RWPE2 (cell line): ENCODE measurements around the gene CD6.

Experiments used
- ATAC-seq: fragments of 200-7000 bp; cut with Tn5 transposase; 3 replicates; pipeline ENCODE4 v1.9.1; 2021; ENCODE audit warnings: low read depth
- DNase-seq: peaks from one replicate; pipeline ENCODE4 v3.0.0-alpha.2; 2020; ENCODE audit warnings: low spot score
- H3K27ac ChIP-seq: fragments of 450-650 bp; 2 replicates; pipeline ENCODE4 v1.5.1; 2017; ENCODE audit warnings: mild to moderate bottlenecking; ENCODE audit not compliant: poor library complexity, severe bottlenecking
- H3K27me3 ChIP-seq: fragments of 250-450 bp; sonication (Bioruptor Pico); 2 replicates; pipeline ENCODE4 v1.5.1; 2021; ENCODE audit warnings: mild to moderate bottlenecking, moderate library complexity; ENCODE audit not compliant: insufficient read depth, poor library complexity, severe bottlenecking
- H3K36me3 ChIP-seq: fragments of 250-450 bp; sonication (Bioruptor Pico); 2 replicates; pipeline ENCODE4 v1.5.1; 2020; ENCODE audit warnings: low read depth, mild to moderate bottlenecking, moderate library complexity
- H3K4me1 ChIP-seq: fragments of 250-450 bp; sonication (Bioruptor Pico); 2 replicates; pipeline ENCODE4 v1.5.1; 2021; ENCODE audit warnings: mild to moderate bottlenecking, moderate library complexity; ENCODE audit not compliant: insufficient read depth, poor library complexity, severe bottlenecking
- H3K4me3 ChIP-seq: fragments of 250-450 bp; sonication (Bioruptor Pico); 2 replicates; pipeline ENCODE4 v1.5.1; 2021; ENCODE audit warnings: mild to moderate bottlenecking, moderate library complexity; ENCODE audit not compliant: severe bottlenecking
- H3K9me3 ChIP-seq: fragments of 250-450 bp; sonication (Bioruptor Pico); 2 replicates; pipeline ENCODE4 v1.5.1; 2021; ENCODE audit warnings: mild to moderate bottlenecking, moderate library complexity; ENCODE audit not compliant: severe bottlenecking
- TF ChIP-seq, protein P1 (sequence below): fragments of 450-650 bp; IDR thresholded peaks from one replicate; pipeline ENCODE4 v1.5.1; 2017; ENCODE audit warnings: mild to moderate bottlenecking, moderate library complexity; ENCODE audit not compliant: poor library complexity, severe bottlenecking

Gene CD6

GRCh38 chr11:60937811-60938210, 33.7 kb upstream of the CD6 start:
- no peak for DNase-seq
- Histone ChIP-seq H3K9me3 (no peaks in the 10 kb centered on the region), H3K27me3 (no peaks in the 10 kb centered on the region), H3K27ac (no peak overlapping the region), H3K4me1 (no peaks in the 10 kb centered on the region), H3K4me3 (no peak overlapping the region), H3K36me3 (no peaks in the 10 kb centered on the region)
- TF ChIP-seq, protein P1, sequence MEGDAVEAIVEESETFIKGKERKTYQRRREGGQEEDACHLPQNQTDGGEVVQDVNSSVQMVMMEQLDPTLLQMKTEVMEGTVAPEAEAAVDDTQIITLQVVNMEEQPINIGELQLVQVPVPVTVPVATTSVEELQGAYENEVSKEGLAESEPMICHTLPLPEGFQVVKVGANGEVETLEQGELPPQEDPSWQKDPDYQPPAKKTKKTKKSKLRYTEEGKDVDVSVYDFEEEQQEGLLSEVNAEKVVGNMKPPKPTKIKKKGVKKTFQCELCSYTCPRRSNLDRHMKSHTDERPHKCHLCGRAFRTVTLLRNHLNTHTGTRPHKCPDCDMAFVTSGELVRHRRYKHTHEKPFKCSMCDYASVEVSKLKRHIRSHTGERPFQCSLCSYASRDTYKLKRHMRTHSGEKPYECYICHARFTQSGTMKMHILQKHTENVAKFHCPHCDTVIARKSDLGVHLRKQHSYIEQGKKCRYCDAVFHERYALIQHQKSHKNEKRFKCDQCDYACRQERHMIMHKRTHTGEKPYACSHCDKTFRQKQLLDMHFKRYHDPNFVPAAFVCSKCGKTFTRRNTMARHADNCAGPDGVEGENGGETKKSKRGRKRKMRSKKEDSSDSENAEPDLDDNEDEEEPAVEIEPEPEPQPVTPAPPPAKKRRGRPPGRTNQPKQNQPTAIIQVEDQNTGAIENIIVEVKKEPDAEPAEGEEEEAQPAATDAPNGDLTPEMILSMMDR, result no peak
- no peak for ATAC-seq

GRCh38 chr11:60938500-60938899, 33.0 kb upstream of the CD6 start:
- Histone ChIP-seq H3K27me3 (no peaks in the 10 kb centered on the region), H3K9me3 (no peaks in the 10 kb centered on the region), H3K4me1 (no peaks in the 10 kb centered on the region), H3K4me3 (no peak overlapping the region), H3K36me3 (no peaks in the 10 kb centered on the region), H3K27ac (no peak overlapping the region)
- TF ChIP-seq, protein P1, result no peak
- DNase-seq, result no peak
- ATAC-seq, result peak; percentile 24; the same call in 1 of the 3 replicates

DNA sequence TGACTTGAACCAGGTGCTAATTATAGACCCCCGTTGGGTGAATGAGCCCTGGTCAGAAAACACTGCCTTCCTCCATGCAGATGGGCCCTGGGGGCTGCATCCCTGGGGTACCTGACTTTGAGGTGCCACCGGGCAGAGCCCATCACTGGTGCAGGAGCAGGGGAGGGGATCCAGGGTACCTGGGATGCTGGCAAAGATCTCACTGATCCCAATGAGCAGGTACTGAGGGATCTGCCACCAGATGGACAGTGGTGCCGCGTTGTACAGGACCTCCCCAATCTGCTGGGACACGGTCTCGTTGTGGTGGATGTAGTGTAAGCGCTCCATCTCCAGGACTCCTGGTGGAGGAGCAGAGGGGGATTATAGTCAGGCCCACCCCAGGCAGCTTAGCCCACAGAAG, 32.2 kb upstream of the CD6 start:
- no peak for DNase-seq
- TF ChIP-seq, protein P1, result no peak
- H3K4me1 ChIP-seq, result no peaks in the 10 kb centered on the region
- no peaks in the 10 kb centered on the region for H3K9me3 ChIP-seq
- H3K4me3 ChIP-seq, result no peak overlapping the region
- ATAC-seq, result no peak
- H3K36me3 ChIP-seq, result no peaks in the 10 kb centered on the region
- H3K27ac ChIP-seq, result no peak overlapping the region
- no peaks in the 10 kb centered on the region for H3K27me3 ChIP-seq

DNA sequence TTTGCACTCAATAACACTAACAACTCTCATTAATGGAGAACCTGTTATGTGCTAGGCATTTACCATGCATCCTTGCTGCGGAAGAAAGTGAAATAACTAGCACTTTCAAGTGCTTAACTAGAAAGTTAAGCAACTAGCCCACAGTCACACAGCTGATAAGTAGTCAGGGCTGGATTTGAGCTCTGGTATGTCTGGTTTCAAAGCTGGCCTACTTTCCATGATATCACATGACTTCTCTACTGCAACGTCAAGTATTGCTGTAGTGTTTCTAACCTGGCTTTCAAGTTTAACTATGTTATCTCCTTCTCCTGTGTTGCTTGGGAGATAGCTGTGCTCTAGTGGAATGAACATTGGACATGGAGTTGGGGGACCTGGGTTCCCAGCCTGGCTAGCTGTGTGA, 31.6 kb upstream of the CD6 start:
- Histone ChIP-seq H3K4me3 (no peak overlapping the region), H3K27ac (no peak overlapping the region), H3K27me3 (no peaks in the 10 kb centered on the region), H3K4me1 (no peaks in the 10 kb centered on the region), H3K36me3 (no peaks in the 10 kb centered on the region), H3K9me3 (no peaks in the 10 kb centered on the region)
- no peak for DNase-seq
- ATAC-seq, result no peak
- TF ChIP-seq, protein P1, result no peak

- TF ChIP-seq, protein P1, result no peak
- no peak overlapping the region for H3K27ac ChIP-seq
Observed at GRCh38 chr11:60941371-60942119, 29.9 kb upstream of the CD6 start.

More at GRCh38 chr11:60941371-60942119, 29.9 kb upstream of the CD6 start:
- ATAC-seq (no peak), DNase-seq (no peak)
- no peaks in the 10 kb centered on the region for H3K27me3 ChIP-seq
- H3K4me1 ChIP-seq, result no peaks in the 10 kb centered on the region
- H3K4me3 ChIP-seq, result no peak overlapping the region
- no peaks in the 10 kb centered on the region for H3K9me3 ChIP-seq
- H3K36me3 ChIP-seq, result no peaks in the 10 kb centered on the region
